ENCODE measurements around the gene COL6A3. TPM values are rescaled to one million over a fixed set of nuclear protein-coding genes. Genes with fewer than 3 reads are reported as not detected.

The COL6A3 gene
- polyA plus RNA-seq, 1 of the 3 experiments (the other 2 are of a cell fraction), result 18.5 TPM

- Histone ChIP-seq H4K20me1 (ENCODE audit: insufficient read depth) (no peaks in the 10 kb centered on the region), H3K4me3 (ENCODE audit: low read depth in 2 of 2, low read length in 1 of 2) (no peak overlapping the region), H3K9me3 (no peaks in the 10 kb centered on the region), H3K9ac (no peak overlapping the region), H3K9me2 (no peaks in the 10 kb centered on the region), H3K4me1 (ENCODE audit: control insufficient read depth in 1 of 2, insufficient read depth in 2 of 2, low read depth in 1 of 2, low read length in 1 of 2) (peaks cover 0 to 30% of the 10 kb centered on the region in 2 experiments; a peak in 1 of 4 replicates), H3K27me3 (ENCODE audit: insufficient read depth) (no peaks in the 10 kb centered on the region), H3F3A (replicated peaks; ENCODE audit: insufficient read depth) (no peaks in the 10 kb centered on the region), H3K4me2 (no peak overlapping the region), H2AFZ (ENCODE audit: low read depth) (no peak overlapping the region), H3K36me3 (replicated peaks in 1 of 2; ENCODE audit: control insufficient read depth in 1 of 2, insufficient read depth in 2 of 2, low read length in 1 of 2) (no peaks in the 10 kb centered on the region), H3K79me2 (ENCODE audit: insufficient read depth) (no peaks in the 10 kb centered on the region), H3K27ac (ENCODE audit: low read depth in 2 of 2, low read length in 1 of 2) (no peak overlapping the region)
- TF ChIP-seq POLR2AphosphoS5 (IDR thresholded peaks at IDR 0.05; ENCODE audit: low read depth, low read length), result no peak
- no peak for TF ChIP-seq RFX5 (IDR thresholded peaks at IDR 0.05; ENCODE audit: low read length)
- POLR2A ChIA-PET, result no interaction called here
- WGBS (ENCODE audit: low lambda C conversion rate), result 93% methylated on average over 11 of the region's 11 CpGs
- DNase-seq, result no peak
- CTCF ChIA-PET, result interaction anchor here (1.9 kb wide), 1 partner anchor 28 kb away, joined by 5 read pairs; no protein-coding TSS in a partner anchor
Observed at GRCh38 chr2:237447496-237447895, 33.5 kb upstream of the COL6A3 start.

DNA sequence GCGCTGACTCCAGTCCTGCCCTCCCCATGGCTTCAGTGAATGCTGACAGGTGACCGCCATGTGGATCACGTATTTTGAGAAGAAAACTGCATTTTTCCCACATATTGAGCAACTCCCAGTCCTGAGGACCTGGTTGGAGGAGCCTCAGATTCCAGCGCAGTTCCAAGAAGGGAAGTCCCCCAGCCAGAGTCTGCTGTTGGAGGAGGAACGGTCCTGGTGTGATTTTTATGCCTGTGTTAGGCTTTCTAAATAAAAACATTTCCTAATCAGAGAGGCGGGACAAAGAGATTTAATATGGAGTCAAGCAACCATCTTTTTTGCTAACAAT is 32.3 kb upstream of the COL6A3 start:
- no peaks in the 10 kb centered on the region for H4K20me1 ChIP-seq (ENCODE audit: insufficient read depth)
- 93% methylated on average over 6 of the region's 6 CpGs for WGBS (ENCODE audit: low lambda C conversion rate)
- H3K4me1 ChIP-seq (ENCODE audit: control insufficient read depth in 1 of 2, insufficient read depth in 2 of 2, low read depth in 1 of 2, low read length in 1 of 2), result peaks cover 9 to 30% of the 10 kb centered on the region in 2 experiments
- H3K9ac ChIP-seq, result no peak overlapping the region
- no peaks in the 10 kb centered on the region for H3K9me2 ChIP-seq
- no peak overlapping the region for H3K4me2 ChIP-seq
- no peak for DNase-seq
- ChIA-PET POLR2A (no interaction called here), CTCF (interaction anchor here (1.4 kb wide), 1 partner anchor 25 kb away, joined by 5 read pairs; no protein-coding TSS in a partner anchor)
- peaks cover 7% of the 10 kb centered on the region for H3F3A ChIP-seq (replicated peaks; ENCODE audit: insufficient read depth)
- H2AFZ ChIP-seq (ENCODE audit: low read depth), result no peak overlapping the region
- no peaks in the 10 kb centered on the region for H3K36me3 ChIP-seq (replicated peaks in 1 of 2; ENCODE audit: control insufficient read depth in 1 of 2, insufficient read depth in 2 of 2, low read length in 1 of 2)
- H3K79me2 ChIP-seq (ENCODE audit: insufficient read depth), result no peaks in the 10 kb centered on the region
- no peak overlapping the region for H3K27ac ChIP-seq (ENCODE audit: low read depth in 2 of 2, low read length in 1 of 2)
- H3K4me3 ChIP-seq (ENCODE audit: low read depth in 2 of 2, low read length in 1 of 2), result no peak overlapping the region
- TF ChIP-seq MEF2A (IDR thresholded peaks at IDR 0.05; ENCODE audit: borderline replicate concordance, low read depth) (no peak), EZH2phosphoT487 (IDR thresholded peaks at IDR 0.05; ENCODE audit: borderline replicate concordance, low read depth) (no peak), FOXM1 (IDR thresholded peaks at IDR 0.05; ENCODE audit: low read depth) (no peak), GATA2 (CRISPR knock-in tag; IDR thresholded peaks at IDR 0.05) (no peak), REST (IDR thresholded peaks at IDR 0.05; ENCODE audit: low read depth, low read length) (no peak), RXRA (IDR thresholded peaks at IDR 0.05; ENCODE audit: borderline replicate concordance, low read depth) (no peak), ELF1 (IDR thresholded peaks at IDR 0.05) (no peak), SIN3A (IDR thresholded peaks at IDR 0.05; ENCODE audit: borderline replicate concordance, low read depth, low read length) (no peak), EP300 (IDR thresholded peaks at IDR 0.05; ENCODE audit: borderline replicate concordance in 1 of 2, low read depth in 1 of 2, low read length in 1 of 2) (no peak), RFX5 (IDR thresholded peaks at IDR 0.05; ENCODE audit: low read length) (no peak), POLR2AphosphoS5 (IDR thresholded peaks at IDR 0.05; ENCODE audit: low read depth, low read length) (no peak), FOSL2 (IDR thresholded peaks at IDR 0.05; ENCODE audit: borderline replicate concordance, low read depth) (no peak), CTCF (IDR thresholded peaks at IDR 0.05) (no peak), GABPA (IDR thresholded peaks at IDR 0.05; ENCODE audit: low read depth) (no peak), FOXJ3 (CRISPR knock-in tag; IDR thresholded peaks at IDR 0.05) (no peak), TEAD4 (IDR thresholded peaks at IDR 0.05; ENCODE audit: borderline replicate concordance, insufficient read depth) (no peak)
- TF ChIP-seq, protein P1, sequence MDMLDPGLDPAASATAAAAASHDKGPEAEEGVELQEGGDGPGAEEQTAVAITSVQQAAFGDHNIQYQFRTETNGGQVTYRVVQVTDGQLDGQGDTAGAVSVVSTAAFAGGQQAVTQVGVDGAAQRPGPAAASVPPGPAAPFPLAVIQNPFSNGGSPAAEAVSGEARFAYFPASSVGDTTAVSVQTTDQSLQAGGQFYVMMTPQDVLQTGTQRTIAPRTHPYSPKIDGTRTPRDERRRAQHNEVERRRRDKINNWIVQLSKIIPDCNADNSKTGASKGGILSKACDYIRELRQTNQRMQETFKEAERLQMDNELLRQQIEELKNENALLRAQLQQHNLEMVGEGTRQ (IDR thresholded peaks at IDR 0.05; ENCODE audit: borderline replicate concordance, low read depth, low read length), result no peak
- TF ChIP-seq, protein P2, sequence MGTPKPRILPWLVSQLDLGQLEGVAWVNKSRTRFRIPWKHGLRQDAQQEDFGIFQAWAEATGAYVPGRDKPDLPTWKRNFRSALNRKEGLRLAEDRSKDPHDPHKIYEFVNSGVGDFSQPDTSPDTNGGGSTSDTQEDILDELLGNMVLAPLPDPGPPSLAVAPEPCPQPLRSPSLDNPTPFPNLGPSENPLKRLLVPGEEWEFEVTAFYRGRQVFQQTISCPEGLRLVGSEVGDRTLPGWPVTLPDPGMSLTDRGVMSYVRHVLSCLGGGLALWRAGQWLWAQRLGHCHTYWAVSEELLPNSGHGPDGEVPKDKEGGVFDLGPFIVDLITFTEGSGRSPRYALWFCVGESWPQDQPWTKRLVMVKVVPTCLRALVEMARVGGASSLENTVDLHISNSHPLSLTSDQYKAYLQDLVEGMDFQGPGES (IDR thresholded peaks at IDR 0.05; ENCODE audit: low read depth, low read length), result no peak
- TF ChIP-seq, protein P3, sequence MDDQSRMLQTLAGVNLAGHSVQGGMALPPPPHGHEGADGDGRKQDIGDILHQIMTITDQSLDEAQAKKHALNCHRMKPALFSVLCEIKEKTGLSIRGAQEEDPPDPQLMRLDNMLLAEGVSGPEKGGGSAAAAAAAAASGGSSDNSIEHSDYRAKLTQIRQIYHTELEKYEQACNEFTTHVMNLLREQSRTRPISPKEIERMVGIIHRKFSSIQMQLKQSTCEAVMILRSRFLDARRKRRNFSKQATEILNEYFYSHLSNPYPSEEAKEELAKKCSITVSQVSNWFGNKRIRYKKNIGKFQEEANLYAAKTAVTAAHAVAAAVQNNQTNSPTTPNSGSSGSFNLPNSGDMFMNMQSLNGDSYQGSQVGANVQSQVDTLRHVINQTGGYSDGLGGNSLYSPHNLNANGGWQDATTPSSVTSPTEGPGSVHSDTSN (IDR thresholded peaks at IDR 0.05), result no peak
- H3K27me3 ChIP-seq (ENCODE audit: insufficient read depth), result no peaks in the 10 kb centered on the region
- H3K9me3 ChIP-seq, result no peaks in the 10 kb centered on the region

Measured in SK-N-SH (cell line).